ENCODE measurements around the gene GTF2F1.
"Not testable (repeated sequence)": the region's sequence is repeated elsewhere in the genome, so short reads cannot be mapped to it uniquely, and the experiment has no call there.

GTF2F1 gene

GRCh38 chr19:6362351-6362801, 30.6 kb downstream of the GTF2F1 start:
- H3K27ac ChIP-seq (replicated peaks) = peak overlapping the region; percentile 87
- no peaks in the 10 kb centered on the region for H3K27me3 ChIP-seq (ENCODE audit: insufficient read depth, poor library complexity, severe bottlenecking)
- H3K4me3 ChIP-seq (replicated peaks; ENCODE audit: insufficient read depth, low read length) = peak overlapping the region; percentile 90
- no peak for TF ChIP-seq POLR2AphosphoS5 (IDR thresholded peaks at IDR 0.05; ENCODE audit: low read depth)
- TF ChIP-seq SPI1 (IDR thresholded peaks at IDR 0.05; ENCODE audit: borderline replicate concordance, low read depth) = no peak
- TF ChIP-seq GABPA (IDR thresholded peaks at IDR 0.05; ENCODE audit: low read depth) = no peak
- no peak for TF ChIP-seq REST (IDR thresholded peaks at IDR 0.05; ENCODE audit: insufficient replicate concordance, low read depth)
- no peak for TF ChIP-seq CTCF (IDR thresholded peaks at IDR 0.05; ENCODE audit: insufficient read depth, low read length)
- DNase-seq (ENCODE audit: low read depth in 1 of 2, low spot score in 1 of 2) = no peak

GRCh38 chr19:6362027-6362350, 31.0 kb downstream of the GTF2F1 start:
- TF ChIP-seq REST (IDR thresholded peaks at IDR 0.05; ENCODE audit: insufficient replicate concordance, low read depth) (no peak), POLR2AphosphoS5 (IDR thresholded peaks at IDR 0.05; ENCODE audit: low read depth) (no peak), GABPA (IDR thresholded peaks at IDR 0.05; ENCODE audit: low read depth) (no peak)
- H3K27me3 ChIP-seq (ENCODE audit: insufficient read depth, poor library complexity, severe bottlenecking) = no peaks in the 10 kb centered on the region
- peak overlapping the region; percentile 90 for H3K4me3 ChIP-seq (replicated peaks; ENCODE audit: insufficient read depth, low read length)
- H3K27ac ChIP-seq (replicated peaks) = peak overlapping the region; percentile 87
- no peak for DNase-seq (ENCODE audit: low read depth in 1 of 2, low spot score in 1 of 2)

- DNase-seq (ENCODE audit: low read depth in 1 of 2, low spot score in 1 of 2); H3K27me3 ChIP-seq (ENCODE audit: insufficient read depth, poor library complexity, severe bottlenecking): not testable (repeated sequence)
- Histone ChIP-seq H3K27ac (replicated peaks) (peak overlapping the region; percentile 87), H3K4me3 (replicated peaks; ENCODE audit: insufficient read depth, low read length) (0 out of 2 replicates have a peak overlapping the region, but pooled peaks have one; percentile 22)
Measured at GRCh38 chr19:6360857-6361216, 32.1 kb downstream of the GTF2F1 start.

GRCh38 chr19:6360445-6360844, 32.5 kb downstream of the GTF2F1 start:
- DNase-seq (ENCODE audit: low read depth in 1 of 2, low spot score in 1 of 2); H3K27me3 ChIP-seq (ENCODE audit: insufficient read depth, poor library complexity, severe bottlenecking); H3K4me3 ChIP-seq (replicated peaks; ENCODE audit: insufficient read depth, low read length); H3K27ac ChIP-seq (replicated peaks): not testable (repeated sequence)

GRCh38 chr19:6359568-6360341, 33.2 kb downstream of the GTF2F1 start:
- H3K27me3 ChIP-seq (ENCODE audit: insufficient read depth, poor library complexity, severe bottlenecking) = no peaks in the 10 kb centered on the region
- TF ChIP-seq POLR2AphosphoS5 (IDR thresholded peaks at IDR 0.05; ENCODE audit: low read depth) (no peak), CTCF (IDR thresholded peaks at IDR 0.05; ENCODE audit: insufficient read depth, low read length) (no peak), GABPA (IDR thresholded peaks at IDR 0.05; ENCODE audit: low read depth) (no peak), REST (IDR thresholded peaks at IDR 0.05; ENCODE audit: insufficient replicate concordance, low read depth) (no peak), SPI1 (IDR thresholded peaks at IDR 0.05; ENCODE audit: borderline replicate concordance, low read depth) (no peak)
- H3K4me3 ChIP-seq (replicated peaks; ENCODE audit: insufficient read depth, low read length) = no peak overlapping the region
- no peak overlapping the region for H3K27ac ChIP-seq (replicated peaks)
- DNase-seq (ENCODE audit: low read depth in 1 of 2, low spot score in 1 of 2) = no peak
